BJ (cell line): ENCODE measurements around the gene YAE1. TPM values are rescaled to one million over a fixed set of nuclear protein-coding genes. Genes with fewer than 3 reads are reported as not detected.

Source experiments
- CTCF ChIA-PET: fragments of 350-600 bp; formaldehyde crosslinking; extraction: SDS; loops from one replicate; lab custom pipeline; 2021; ENCODE audit warnings: antibody characterized with exemption, inconsistent platforms; lab: Yijun Ruan, JAX
- POLR2A ChIA-PET: fragments of 300-600 bp; sonication (Branson Sonifier 250); formaldehyde crosslinking; extraction: SDS; loops from one replicate; lab custom pipeline; 2021; ENCODE audit warnings: antibody characterized with exemption; lab: Charles Lee
- DNase-seq: peaks from one replicate; pipeline ENCODE4 v3.0.0-alpha.2; 2011; ENCODE audit warnings: low read depth
- H3K27me3 ChIP-seq: 2 replicates; pipeline ENCODE4 v1.6.0; 2011; ENCODE audit warnings: low read length; ENCODE audit not compliant: control insufficient read depth, insufficient read depth
- H3K36me3 ChIP-seq: 2 replicates; pipeline ENCODE4 v1.5.1; 2011; ENCODE audit warnings: low read length; ENCODE audit not compliant: control insufficient read depth, insufficient read depth
- H3K4me3 ChIP-seq: 2 replicates; pipeline ENCODE4 v1.5.1; 2011; ENCODE audit warnings: low read depth, mild to moderate bottlenecking, control low read depth, low read length
- CTCF ChIP-seq: IDR thresholded peaks from 2 replicates; pipeline ENCODE4 v1.5.1; 2011; ENCODE audit warnings: low read depth, mild to moderate bottlenecking, control low read depth, inconsistent platforms, low read length, moderate library complexity; ENCODE audit not compliant: insufficient read depth
- polyA plus RNA-seq: library from polyadenylated mRNA; depleted of rRNA; stranded (reverse); fragments of >200 nt; gene quantifications from 2 replicates; pipeline ENCODE4 v1.2.3, GENCODE V29; 2011

The YAE1 gene
- polyA plus RNA-seq, 1 experiment = 17.0 TPM

- Histone ChIP-seq H3K27me3 (no peaks in the 10 kb centered on the region), H3K4me3 (no peak overlapping the region), H3K36me3 (no peaks in the 10 kb centered on the region)
- POLR2A ChIA-PET = no interaction called here
- DNase-seq = no peak
- CTCF ChIA-PET = interaction anchor here (1.1 to 3.0 kb wide), 3 partner anchors 9 to 160 kb away, joined by 3 to 14 read pairs (median 5); no protein-coding TSS in a partner anchor
- no peak for TF ChIP-seq CTCF
Measured at GRCh38 chr7:39588416-39588815, 22.2 kb downstream of the YAE1 start.

GRCh38 chr7:39589323-39590111 lies 23.3 kb downstream of the YAE1 start:
- no peak overlapping the region for H3K4me3 ChIP-seq
- H3K36me3 ChIP-seq = no peaks in the 10 kb centered on the region
- peak; percentile 70 for DNase-seq
- H3K27me3 ChIP-seq = no peaks in the 10 kb centered on the region
- no peak for TF ChIP-seq CTCF
- ChIA-PET POLR2A (no interaction called here), CTCF (interaction anchor here (0.6 to 3.0 kb wide), 5 partner anchors 10 to 159 kb away, joined by 3 to 14 read pairs (median 3); no protein-coding TSS in a partner anchor)

- POLR2A ChIA-PET = interaction anchor here (0.6 kb wide), 3 partner anchors 169 to 1472 kb away, joined by 3 to 17 read pairs (median 4); no protein-coding TSS in a partner anchor
- Histone ChIP-seq H3K36me3 (no peaks in the 10 kb centered on the region), H3K27me3 (no peaks in the 10 kb centered on the region), H3K4me3 (no peak overlapping the region)
- TF ChIP-seq CTCF = no peak
- CTCF ChIA-PET = interaction anchor here (1.3 to 3.5 kb wide), 2 partner anchors 12 to 30 kb away, joined by 4 to 14 read pairs; partner anchors contain the start of gene RALA
- DNase-seq = peak; percentile 37
Measured at GRCh38 chr7:39592586-39592985, 26.4 kb downstream of the YAE1 start.

GRCh38 chr7:39594988-39595620 lies 28.9 kb downstream of the YAE1 start:
- Histone ChIP-seq H3K27me3 (no peaks in the 10 kb centered on the region), H3K4me3 (no peak overlapping the region), H3K36me3 (no peaks in the 10 kb centered on the region)
- CTCF ChIA-PET = interaction anchor here (0.8 to 3.5 kb wide), 2 partner anchors 15 to 459 kb away, joined by 3 to 14 read pairs; no protein-coding TSS in a partner anchor
- no peak for DNase-seq
- TF ChIP-seq CTCF = no peak
- POLR2A ChIA-PET = no interaction called here

- no peaks in the 10 kb centered on the region for H3K36me3 ChIP-seq
- TF ChIP-seq CTCF = no peak
- CTCF ChIA-PET = no interaction called here
- no peak overlapping the region for H3K4me3 ChIP-seq
- H3K27me3 ChIP-seq = no peaks in the 10 kb centered on the region
- POLR2A ChIA-PET = no interaction called here
- DNase-seq = no peak
Measured at GRCh38 chr7:39602351-39602750, 36.1 kb downstream of the YAE1 start.
